Endothelial cell of umbilical vein (primary cell): ENCODE data around the gene LRRC37B. TPM values are rescaled to one million over a fixed set of nuclear protein-coding genes. Genes with fewer than 3 reads are reported as not detected.
"Not testable (repeated sequence)": the region's sequence is repeated elsewhere in the genome, so short reads cannot be mapped to it uniquely, and the experiment has no call there.

Experiments used
- BruUV-seq: library from RNA; stranded (reverse); fragments of 400-500 nt; replicated peaks from 2 replicates; lab custom pipeline; 2021; lab: Mats Ljungman, UMichigan
- CTCF ChIA-PET: fragments of 300-600, 350-600 bp; sonication (Branson Sonifier 250); formaldehyde crosslinking; loops from one replicate; lab custom pipeline; 2021; ENCODE audit warnings: antibody characterized with exemption, inconsistent platforms; lab: Charles Lee
- POLR2A ChIA-PET: fragments of 300-600, 350-600 bp; sonication (Branson Sonifier 250); formaldehyde crosslinking; loops from one replicate; lab custom pipeline; 2021; ENCODE audit warnings: antibody characterized with exemption, inconsistent platforms; lab: Charles Lee
- DNase-seq: peaks from one replicate; pipeline ENCODE4 v3.0.0-alpha.2; 2011; ENCODE audit warnings: low read depth, low spot score
- FAIRE-seq: peaks from 2 replicates; lab custom pipeline; 2011; peaks lifted over from hg19 to GRCh38; lab: Jason Lieb, UNC
- H2AFZ ChIP-seq: 2 replicates; pipeline ENCODE4 v1.6.0; 2012; ENCODE audit warnings: low read depth, low read length, control low read depth, inconsistent platforms
- H3K27ac ChIP-seq: 2 replicates; pipeline ENCODE4 v1.5.1; 2011; ENCODE audit warnings: low read depth, mild to moderate bottlenecking, control low read depth, low read length, moderate library complexity; ENCODE audit not compliant: insufficient read depth
- H3K27me3 ChIP-seq, 2 experiments: 2 replicates each; pipeline versions ENCODE4 v1.6.0 to v1.6.1; 2011; ENCODE audit warnings: low read length in 2 of 2, mixed read lengths in 1 of 2; ENCODE audit not compliant: control insufficient read depth in 2 of 2, insufficient read depth in 2 of 2
- H3K36me3 ChIP-seq, 2 experiments: 2 replicates in 1 of 2; 3 replicates in 1 of 2; pipeline ENCODE4 v1.5.1; 2011; ENCODE audit warnings: low read length in 2 of 2, mild to moderate bottlenecking in 1 of 2, moderate library complexity in 1 of 2; ENCODE audit not compliant: control insufficient read depth in 2 of 2, insufficient read depth in 2 of 2; ENCODE audit errors: extremely low read depth in 1 of 2
- H3K4me1 ChIP-seq: 3 replicates; pipeline ENCODE4 v1.5.1; 2011; ENCODE audit warnings: mild to moderate bottlenecking, low read length; ENCODE audit not compliant: control insufficient read depth, insufficient read depth; ENCODE audit errors: extremely low read depth
- H3K4me2 ChIP-seq: 2 replicates; pipeline ENCODE4 v1.6.1; 2011; ENCODE audit warnings: low read length, control low read depth, mixed read lengths; ENCODE audit not compliant: insufficient read depth
- H3K4me3 ChIP-seq, 3 experiments: fragments of 200-600 bp in 1 of 3; sonication (generic), shearing (Covaris generic) in 1 of 3; replicated peaks in 1 of 3; 2 replicates each; pipeline ENCODE4 v1.5.1; 2011 to 2016; ENCODE audit warnings: control low read depth in 3 of 3, low read length in 3 of 3, mild to moderate bottlenecking in 2 of 3, inconsistent platforms in 1 of 3, low read depth in 1 of 3, moderate library complexity in 1 of 3; ENCODE audit not compliant: insufficient read depth in 1 of 3
- H3K79me2 ChIP-seq: 2 replicates; pipeline ENCODE4 v1.6.0; 2012; ENCODE audit warnings: low read length, inconsistent platforms; ENCODE audit not compliant: control insufficient read depth, insufficient read depth
- H3K9ac ChIP-seq: replicated peaks from 2 replicates; pipeline ENCODE3; 2011; ENCODE audit warnings: low read length, control low read depth; ENCODE audit not compliant: insufficient read depth; ENCODE audit errors: extremely low read depth
- H3K9me1 ChIP-seq: replicated peaks from 3 replicates; pipeline ENCODE4 v1.6.0; 2011; ENCODE audit warnings: mild to moderate bottlenecking, low read length; ENCODE audit not compliant: control insufficient read depth, insufficient read depth; ENCODE audit errors: extremely low read depth
- H3K9me3 ChIP-seq: replicated peaks from 2 replicates; pipeline ENCODE4 v1.5.1; 2012; ENCODE audit warnings: low read length, inconsistent platforms; ENCODE audit not compliant: control insufficient read depth, insufficient read depth
- H4K20me1 ChIP-seq: replicated peaks from 2 replicates; pipeline ENCODE3; 2011; ENCODE audit warnings: mild to moderate bottlenecking, low read length; ENCODE audit not compliant: control insufficient read depth, insufficient read depth; ENCODE audit errors: extremely low read depth
- dilution Hi-C: fragments of 300-500 bp; cut with MboI; formaldehyde crosslinking; loops from one replicate; pipeline ENCODE4 v1.15.0; 2019; ENCODE audit warnings: low sequenced_read_pairs; ENCODE audit not compliant: extremely low pct_ligation_motif_present
- intact Hi-C: fragments of 100-400 bp; cut with micrococcal nuclease; formaldehyde crosslinking; loops from one replicate; pipeline ENCODE4 v1.10.0; 2022
- polyA plus RNA-seq, 4 experiments: library from polyadenylated mRNA; depleted of rRNA in 3 of 4; stranded (reverse) in 3 of 4; unstranded in 1 of 4; fragments of >200 nt; gene quantifications; 2 replicates each; pipeline versions ENCODE4 v1.2.1 to v1.2.3, GENCODE V29; 2011 to 2012; ENCODE audit warnings: missing spikeins in 1 of 4
- total RNA-seq: library from RNA; stranded (reverse); gene quantifications from 2 replicates; pipeline ENCODE4 v1.2.3, GENCODE V29; 2021

The LRRC37B gene
- total and polyA plus RNA-seq, 2 donors (not counting 3 experiments of a cell fraction or from before 2014, with no cell fraction given) = 12.9 to 22.5 TPM

- intact Hi-C loops, FAIRE-seq, H3K9me3 ChIP-seq, H3K9ac ChIP-seq, BruUV-seq, H3K4me1 ChIP-seq, H3K27ac ChIP-seq, H2AFZ ChIP-seq, H3K4me3 ChIP-seq, DNase-seq, H3K9me1 ChIP-seq, H3K79me2 ChIP-seq, H3K4me2 ChIP-seq, H3K36me3 ChIP-seq, dilution Hi-C loops, H3K27me3 ChIP-seq, H4K20me1 ChIP-seq: not testable (repeated sequence)
- ChIA-PET CTCF (interaction anchor here (0.6 kb wide), 1 partner anchor 203 kb away, joined by 3 read pairs; no protein-coding TSS in a partner anchor), POLR2A (interaction anchor here (0.7 kb wide), 1 partner anchor 76 kb away, joined by 9 read pairs; no protein-coding TSS in a partner anchor)
Measured at GRCh38 chr17:32060695-32061094, 53.5 kb downstream of the LRRC37B start.

- H3K4me2 ChIP-seq, DNase-seq, H2AFZ ChIP-seq, FAIRE-seq, H3K9ac ChIP-seq, H3K79me2 ChIP-seq, BruUV-seq, dilution Hi-C loops, H4K20me1 ChIP-seq, POLR2A ChIA-PET, CTCF ChIA-PET, H3K4me3 ChIP-seq, H3K27ac ChIP-seq, intact Hi-C loops, H3K4me1 ChIP-seq, H3K9me3 ChIP-seq, H3K9me1 ChIP-seq, H3K27me3 ChIP-seq, H3K36me3 ChIP-seq: not testable (repeated sequence)
Measured at GRCh38 chr17:32061840-32062239, 54.7 kb downstream of the LRRC37B start.

- POLR2A ChIA-PET = not testable (repeated sequence)
Measured at GRCh38 chr17:32064091-32064490, 56.9 kb downstream of the LRRC37B start.

GRCh38 chr17:32066123-32066680, 59.0 kb downstream of the LRRC37B start:
- FAIRE-seq, H3K79me2 ChIP-seq, H3K9me3 ChIP-seq, H3K4me3 ChIP-seq, H4K20me1 ChIP-seq, intact Hi-C loops, H2AFZ ChIP-seq, dilution Hi-C loops, H3K27ac ChIP-seq, H3K27me3 ChIP-seq, CTCF ChIA-PET, H3K36me3 ChIP-seq, BruUV-seq, H3K9ac ChIP-seq, POLR2A ChIA-PET, H3K4me2 ChIP-seq, H3K9me1 ChIP-seq, DNase-seq, H3K4me1 ChIP-seq: not testable (repeated sequence)

More at GRCh38 chr17:32064091-32064490, 56.9 kb downstream of the LRRC37B start:
- H4K20me1 ChIP-seq, H3K4me3 ChIP-seq, H3K4me1 ChIP-seq, H3K27me3 ChIP-seq, H3K9me3 ChIP-seq, H3K27ac ChIP-seq, H2AFZ ChIP-seq, DNase-seq, H3K9ac ChIP-seq, FAIRE-seq, intact Hi-C loops, CTCF ChIA-PET, H3K9me1 ChIP-seq, H3K4me2 ChIP-seq, H3K36me3 ChIP-seq, dilution Hi-C loops, BruUV-seq, H3K79me2 ChIP-seq: not testable (repeated sequence)
